PC-9 (cell line): ENCODE results near the gene MRC2.

Source experiments
- EZH2 ChIP-seq: fragments of 200-600 bp; sonication (generic); IDR thresholded peaks from 2 replicates; pipeline ENCODE4 v1.8.0; 2017; ENCODE audit warnings: antibody characterized with exemption, low read depth
- TF ChIP-seq, protein P1 (sequence below): fragments of 200-600 bp; sonication (generic); conservative IDR thresholded peaks from 2 replicates; pipeline ENCODE4 v1.6.1; 2017; ENCODE audit warnings: mixed run types, antibody characterized with exemption, mild to moderate bottlenecking, moderate library complexity

DNA sequence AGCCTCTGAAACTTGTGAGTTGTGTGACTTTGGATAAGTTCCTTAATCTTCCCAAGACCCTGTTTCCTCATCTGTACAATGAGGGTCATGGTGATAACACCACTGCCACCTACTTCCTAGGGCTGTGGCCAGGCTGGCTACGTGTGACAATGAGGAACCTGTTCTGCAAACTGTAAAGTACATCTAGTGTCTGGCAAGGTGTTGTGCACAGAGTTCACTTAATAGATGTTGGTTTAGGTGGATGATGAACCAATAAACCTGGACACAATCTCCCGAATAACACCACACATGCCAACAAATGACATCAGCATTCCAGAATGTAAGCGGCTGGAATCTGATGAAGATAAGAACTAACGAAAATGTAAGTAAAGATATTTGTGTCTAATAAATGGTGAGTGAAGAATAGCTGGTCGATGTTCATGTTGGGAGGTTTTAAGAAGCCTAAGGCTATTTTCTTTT is 98.3 kb downstream of the MRC2 start:
- TF ChIP-seq, protein P1, sequence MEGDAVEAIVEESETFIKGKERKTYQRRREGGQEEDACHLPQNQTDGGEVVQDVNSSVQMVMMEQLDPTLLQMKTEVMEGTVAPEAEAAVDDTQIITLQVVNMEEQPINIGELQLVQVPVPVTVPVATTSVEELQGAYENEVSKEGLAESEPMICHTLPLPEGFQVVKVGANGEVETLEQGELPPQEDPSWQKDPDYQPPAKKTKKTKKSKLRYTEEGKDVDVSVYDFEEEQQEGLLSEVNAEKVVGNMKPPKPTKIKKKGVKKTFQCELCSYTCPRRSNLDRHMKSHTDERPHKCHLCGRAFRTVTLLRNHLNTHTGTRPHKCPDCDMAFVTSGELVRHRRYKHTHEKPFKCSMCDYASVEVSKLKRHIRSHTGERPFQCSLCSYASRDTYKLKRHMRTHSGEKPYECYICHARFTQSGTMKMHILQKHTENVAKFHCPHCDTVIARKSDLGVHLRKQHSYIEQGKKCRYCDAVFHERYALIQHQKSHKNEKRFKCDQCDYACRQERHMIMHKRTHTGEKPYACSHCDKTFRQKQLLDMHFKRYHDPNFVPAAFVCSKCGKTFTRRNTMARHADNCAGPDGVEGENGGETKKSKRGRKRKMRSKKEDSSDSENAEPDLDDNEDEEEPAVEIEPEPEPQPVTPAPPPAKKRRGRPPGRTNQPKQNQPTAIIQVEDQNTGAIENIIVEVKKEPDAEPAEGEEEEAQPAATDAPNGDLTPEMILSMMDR = no peak
- TF ChIP-seq EZH2 = no peak
